Measurements from ENCODE around the gene XYLB. TPM values are rescaled to one million over a fixed set of nuclear protein-coding genes. Genes with fewer than 3 reads are reported as not detected.

Gene XYLB
- total RNA-seq, 1 donor from 2014 or later, result 2.4 TPM

DNA sequence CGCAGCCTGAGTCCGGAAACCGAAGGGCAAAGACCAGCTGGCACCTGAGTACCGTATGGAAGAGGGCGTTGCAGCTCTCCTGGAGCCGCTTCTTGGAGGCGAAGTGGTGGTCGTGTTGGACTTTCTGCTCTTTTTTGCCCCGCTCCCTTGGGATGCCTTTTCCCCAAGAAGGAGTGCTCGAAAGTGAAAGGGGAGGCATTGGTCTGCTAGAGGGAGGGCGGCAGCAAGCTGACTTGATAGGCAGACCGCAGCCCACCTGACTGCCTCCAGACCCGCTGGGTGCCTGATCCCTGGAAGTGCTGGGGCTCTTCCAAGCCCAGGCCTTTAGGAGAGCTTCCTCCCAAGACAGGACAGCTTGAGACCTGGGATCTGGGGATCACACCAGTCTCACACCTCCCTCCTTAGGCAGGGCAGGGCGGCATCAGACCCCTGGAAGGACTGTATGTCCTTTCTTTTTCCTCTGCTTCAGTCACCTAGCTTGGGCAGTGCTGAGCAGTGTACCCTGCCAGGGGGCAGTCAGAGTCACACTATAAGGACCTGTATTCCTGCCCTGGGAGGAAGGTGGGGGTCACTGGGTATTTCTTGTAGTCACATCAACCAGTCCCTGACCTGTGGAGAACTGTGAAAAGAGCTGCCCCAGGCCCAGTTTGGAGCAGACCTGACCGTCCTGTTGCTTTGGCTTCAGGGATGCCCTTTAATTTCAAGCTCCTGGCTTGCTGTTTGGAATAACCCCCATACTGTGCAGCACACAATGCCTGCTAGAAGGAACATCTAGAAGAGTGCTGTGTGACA lies 109.2 kb downstream of the XYLB start:
- no peak for ATAC-seq

DNA sequence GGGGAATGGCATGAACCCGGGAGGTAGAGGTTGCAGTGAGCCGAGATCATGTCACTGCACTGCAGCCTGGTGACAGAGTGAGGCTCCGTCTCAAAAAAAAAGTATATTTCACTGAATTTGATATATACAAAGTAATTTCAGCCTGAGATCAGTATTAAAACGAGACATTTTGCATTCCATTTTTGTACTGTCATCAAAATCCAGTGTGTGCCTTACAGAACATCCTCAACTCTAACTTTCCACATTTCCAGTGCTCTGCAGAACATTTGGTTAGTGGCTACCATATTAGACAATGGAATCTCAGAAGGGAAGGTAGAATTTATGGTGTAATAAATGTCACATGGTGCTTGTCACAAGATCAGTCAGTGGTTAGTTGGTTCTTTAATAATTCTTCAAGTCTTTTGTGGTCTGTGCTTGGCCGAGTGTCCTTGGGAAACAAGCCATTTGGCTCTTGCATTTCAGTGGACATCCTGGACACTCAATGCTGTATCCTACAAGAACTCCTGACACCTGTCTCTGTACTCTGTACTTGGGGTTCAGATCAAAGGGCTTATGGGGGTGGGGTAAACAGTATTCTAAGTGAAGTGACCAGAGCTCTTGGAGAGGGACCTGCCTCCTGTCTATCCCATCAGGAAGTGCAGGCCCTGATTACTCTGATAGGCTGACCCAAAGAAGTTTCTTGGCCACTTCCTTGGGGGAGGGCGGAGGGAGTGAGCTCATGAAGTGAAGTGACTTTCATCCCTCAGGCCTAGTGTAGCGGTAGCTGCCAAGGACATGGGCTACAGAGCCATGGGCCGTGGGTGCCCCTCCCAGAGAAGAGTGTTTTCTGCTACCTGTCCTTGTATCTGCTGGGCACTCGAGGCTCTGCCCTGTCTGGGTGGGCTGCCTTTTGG lies 110.8 kb downstream of the XYLB start:
- no peak for ATAC-seq

DNA sequence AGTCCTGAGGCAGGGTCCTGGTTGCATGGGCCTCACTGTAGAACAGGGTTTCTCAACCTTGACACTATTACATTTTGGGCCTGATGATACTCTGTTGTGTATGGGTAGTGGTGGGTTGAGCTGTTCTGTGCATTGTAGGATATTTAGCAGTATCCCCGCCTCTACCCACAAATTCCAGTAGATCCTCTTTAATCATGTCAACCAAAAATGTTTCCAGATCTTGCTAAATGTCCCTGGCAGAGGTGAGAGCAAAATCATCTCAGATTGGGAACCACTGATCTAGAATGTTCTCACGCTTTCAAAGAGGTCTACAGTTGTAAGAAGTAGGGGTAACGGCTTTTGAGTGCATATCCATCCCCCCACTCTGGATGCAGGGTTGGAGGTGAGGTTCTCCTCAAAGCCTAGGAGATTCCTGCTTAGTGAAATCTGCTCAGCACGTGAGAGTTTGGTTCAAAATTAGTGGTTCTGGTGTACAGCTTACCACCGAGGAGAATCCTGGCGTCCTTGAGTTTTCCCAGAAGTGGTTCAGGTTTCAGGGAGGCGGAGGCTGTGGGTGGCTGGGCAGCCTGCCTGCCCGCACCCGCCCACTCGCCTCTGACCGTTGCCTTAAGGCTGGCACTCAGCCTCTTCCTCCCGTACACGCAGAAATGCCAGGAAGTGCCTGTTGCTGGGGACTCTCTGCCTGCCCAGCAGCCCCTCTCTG lies 112.4 kb downstream of the XYLB start:
- peak; percentile 27 for ATAC-seq

DNA sequence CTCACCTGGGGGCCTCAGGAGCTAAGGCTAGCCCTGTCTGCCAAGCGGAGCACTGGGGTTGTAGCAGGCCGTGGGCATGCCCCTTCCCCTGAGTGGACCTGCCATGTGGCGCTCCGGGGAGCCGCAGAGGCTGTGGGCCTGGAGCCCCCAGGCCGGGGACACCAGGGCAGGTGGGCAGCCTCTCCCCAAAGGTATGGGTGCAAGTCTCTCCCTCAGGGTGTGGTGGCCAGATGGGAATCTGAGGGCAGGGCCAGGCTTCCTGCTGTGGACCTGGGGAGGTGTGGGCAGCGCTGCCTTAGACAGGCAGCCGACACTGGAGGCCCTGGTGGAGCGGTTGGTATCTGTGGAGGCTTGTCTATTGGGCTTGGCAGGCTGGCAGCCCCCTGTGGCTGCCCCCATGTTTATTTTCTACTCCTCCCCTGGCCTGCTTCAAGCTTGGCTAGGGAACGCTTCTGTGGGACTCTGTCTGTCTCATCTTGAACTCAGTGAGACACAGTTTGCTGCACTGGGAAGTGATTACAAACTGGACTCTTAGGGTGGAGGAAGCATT lies 113.0 kb downstream of the XYLB start:
- no peak for ATAC-seq

DNA sequence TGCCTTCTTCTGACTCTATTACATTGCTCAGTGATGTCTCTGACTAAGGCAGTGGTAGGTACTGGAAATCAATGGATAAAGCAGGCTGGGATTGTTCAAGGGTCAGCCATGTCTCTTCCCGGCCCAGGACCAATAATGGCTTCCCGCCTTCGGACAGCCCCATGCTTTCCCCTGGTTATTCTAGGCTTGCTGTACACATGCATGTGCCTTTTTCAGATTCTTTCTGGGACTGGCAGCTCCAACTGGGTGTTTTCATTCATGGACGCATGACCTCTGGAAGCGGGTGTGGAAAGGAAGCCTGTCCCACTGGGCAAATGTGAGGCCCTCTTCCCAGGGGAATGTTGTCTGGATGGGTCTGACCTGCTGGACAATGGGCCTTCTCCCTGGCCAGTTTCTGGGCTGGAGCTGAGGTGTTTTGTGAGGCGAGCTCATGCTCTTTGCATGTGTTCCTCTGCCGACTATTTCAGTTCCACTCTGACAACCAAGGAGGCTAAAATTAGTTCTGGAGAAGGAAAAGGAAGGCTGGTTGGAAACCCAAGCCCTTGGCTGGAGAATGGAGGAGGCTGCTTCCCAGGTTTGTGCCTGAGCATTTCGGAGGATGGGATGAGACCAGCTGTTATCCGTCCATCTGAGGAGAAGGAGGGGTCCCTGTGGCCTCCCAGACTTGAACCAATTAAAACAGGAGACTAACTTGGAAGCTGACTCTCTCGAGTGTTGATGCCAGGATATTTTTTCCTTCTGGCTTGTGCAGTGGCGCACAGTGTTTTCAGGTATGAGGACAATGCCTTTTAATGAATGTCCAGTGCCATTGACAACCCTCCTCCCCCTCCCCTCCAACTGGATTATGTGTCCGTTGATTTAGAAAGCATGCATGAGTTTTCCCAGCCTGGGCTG lies 114.0 kb downstream of the XYLB start:
- no peak for ATAC-seq

Other genes starting within 250 kb of the XYLB start
- 72.7 TPM for gene ACAA1, start 209.7 kb upstream of the XYLB start, total RNA-seq
- 41.5 TPM for gene MYD88, start 208.1 kb upstream of the XYLB start, total RNA-seq
- 39.6 TPM for gene OXSR1, start 181.2 kb upstream of the XYLB start, total RNA-seq
- 0.64 TPM for gene SLC22A13, start 81.0 kb upstream of the XYLB start, total RNA-seq
- gene SLC22A14, start 64.5 kb upstream of the XYLB start, total RNA-seq, result 0.24 TPM
- 1.5 TPM for gene ACVR2B, start 107.1 kb downstream of the XYLB start, total RNA-seq
- 3.5 TPM for gene EXOG, start 149.6 kb downstream of the XYLB start, total RNA-seq